GM23338 (cell line): ENCODE data around the gene RPRD1A. TPM values are rescaled to one million over a fixed set of nuclear protein-coding genes. Genes with fewer than 3 reads are reported as not detected.

Source experiments
- ATAC-seq: fragments of 200-7000 bp; cut with Tn5 transposase; 3 replicates; pipeline ENCODE4 v1.9.1; 2020
- DNase-seq: peaks from one replicate; pipeline ENCODE4 v3.0.0-alpha.2; 2015; ENCODE audit warnings: low spot score
- H2AFZ ChIP-seq: fragments of 200-600 bp; sonication (generic); 2 replicates; pipeline ENCODE4 v1.8.0; 2016; ENCODE audit warnings: antibody characterized with exemption, mild to moderate bottlenecking, moderate library complexity
- H3F3A ChIP-seq: fragments of 200-600 bp; sonication (generic); replicated peaks from 2 replicates; pipeline ENCODE4 v1.8.0; 2017; ENCODE audit warnings: antibody characterized with exemption, mixed run types, low read depth
- H3K27ac ChIP-seq: fragments of 200-600 bp; sonication (generic); 2 replicates; pipeline ENCODE4 v1.6.1; 2016; ENCODE audit warnings: low read depth
- H3K27me3 ChIP-seq: fragments of 200-600 bp; sonication (generic); 2 replicates; pipeline ENCODE4 v1.8.0; 2016; ENCODE audit warnings: mild to moderate bottlenecking, mixed run types, moderate library complexity; ENCODE audit not compliant: insufficient read depth
- H3K36me3 ChIP-seq: fragments of 200-600 bp; sonication (generic); 2 replicates; pipeline ENCODE4 v1.8.0; 2016; ENCODE audit warnings: mild to moderate bottlenecking; ENCODE audit not compliant: insufficient read depth
- H3K4me1 ChIP-seq: fragments of 200-600 bp; sonication (generic); 2 replicates; pipeline ENCODE4 v1.8.0; 2016; ENCODE audit warnings: mild to moderate bottlenecking, moderate library complexity; ENCODE audit not compliant: insufficient read depth
- H3K4me2 ChIP-seq: fragments of 200-600 bp; sonication (generic); 2 replicates; pipeline ENCODE4 v1.7.1; 2017; ENCODE audit warnings: mixed run types
- H3K4me3 ChIP-seq: fragments of 200-600 bp; sonication (generic); 2 replicates; pipeline ENCODE4 v1.6.1; 2016; ENCODE audit warnings: mixed run types
- H3K79me2 ChIP-seq: fragments of 200-600 bp; sonication (generic); replicated peaks from 2 replicates; pipeline ENCODE4 v1.8.0; 2017; ENCODE audit warnings: mild to moderate bottlenecking; ENCODE audit not compliant: insufficient read depth
- H3K9me2 ChIP-seq: fragments of 200-600 bp; sonication (generic); 2 replicates; pipeline ENCODE4 v1.8.0; 2017; ENCODE audit not compliant: insufficient read depth
- H4K20me1 ChIP-seq: fragments of 200-600 bp; sonication (generic); replicated peaks from 2 replicates; pipeline ENCODE4 v1.8.0; 2017; ENCODE audit warnings: mild to moderate bottlenecking; ENCODE audit not compliant: insufficient read depth
- H3K27ac Mint-ChIP-seq: 2 replicates; pipeline ENCODE4 v1.8.0; 2020; ENCODE audit warnings: inconsistent platforms, mild to moderate bottlenecking, moderate library complexity, mixed read lengths
- H3K27me3 Mint-ChIP-seq: 3 replicates; pipeline ENCODE4 v1.8.0; 2022; ENCODE audit warnings: low read depth, mild to moderate bottlenecking, moderate library complexity, mixed read lengths, inconsistent platforms; ENCODE audit not compliant: insufficient read depth, poor library complexity
- H3K36me3 Mint-ChIP-seq: 3 replicates; pipeline ENCODE4 v1.8.0; 2021; ENCODE audit warnings: low read depth, mild to moderate bottlenecking, inconsistent platforms, moderate library complexity, mixed read lengths
- H3K4me1 Mint-ChIP-seq: 3 replicates; pipeline ENCODE4 v1.8.0; 2020; ENCODE audit warnings: mild to moderate bottlenecking, inconsistent platforms, mixed read lengths
- H3K4me3 Mint-ChIP-seq: 3 replicates; pipeline ENCODE4 v1.8.0; 2021; ENCODE audit warnings: moderate library complexity, mild to moderate bottlenecking, inconsistent platforms, mixed read lengths
- H3K9me3 Mint-ChIP-seq: 3 replicates; pipeline ENCODE4 v1.8.0; 2020; ENCODE audit warnings: moderate library complexity, mild to moderate bottlenecking, inconsistent platforms, mixed read lengths
- EZH2 ChIP-seq: fragments of 200-600 bp; sonication (generic); IDR thresholded peaks from one replicate; pipeline ENCODE4 v1.8.0; 2017; ENCODE audit warnings: antibody characterized with exemption, mild to moderate bottlenecking, low read depth; ENCODE audit not compliant: unreplicated experiment
- NANOG ChIP-seq: IDR thresholded peaks from 2 replicates; pipeline ENCODE4 v1.6.1; 2016; ENCODE audit warnings: antibody characterized with exemption, borderline replicate concordance
- POLR2AphosphoS5 ChIP-seq: IDR thresholded peaks from 2 replicates; pipeline ENCODE4 v1.6.1; 2016; ENCODE audit warnings: antibody characterized with exemption, low read depth
- ZNF114 ChIP-seq: fragments of 250-450 bp; sonication (Bioruptor Pico); IDR thresholded peaks from 2 replicates; pipeline ENCODE4 v1.5.0; 2020; ENCODE audit warnings: mild to moderate bottlenecking, moderate library complexity
- polyA plus RNA-seq: library from polyadenylated mRNA; unstranded; fragments of >200 nt; fragmentation: Nextera tagmentation; extraction: Ambion mirVana; gene quantifications from 2 replicates; pipeline ENCODE4 v1.2.1, GENCODE V29; 2016
- total RNA-seq: library from RNA; depleted of rRNA; stranded (reverse); fragments of >200 nt; shearing (Covaris generic); gene quantifications from 2 replicates; pipeline ENCODE4 v1.2.3, GENCODE V29; 2014
- TF ChIP-seq, protein P1 (sequence below): fragments of 250-450 bp; sonication (Bioruptor Pico); IDR thresholded peaks from 2 replicates; pipeline ENCODE4 v1.5.0; 2020; ENCODE audit warnings: mild to moderate bottlenecking, moderate library complexity
- TF ChIP-seq, protein P2 (sequence below): IDR thresholded peaks from one replicate; pipeline ENCODE4 v1.6.1; 2018; ENCODE audit warnings: antibody characterized with exemption; ENCODE audit not compliant: unreplicated experiment

RPRD1A gene
- total and polyA plus RNA-seq, 2 experiments from 2014 or later, result 67.9 to 157 TPM

DNA sequence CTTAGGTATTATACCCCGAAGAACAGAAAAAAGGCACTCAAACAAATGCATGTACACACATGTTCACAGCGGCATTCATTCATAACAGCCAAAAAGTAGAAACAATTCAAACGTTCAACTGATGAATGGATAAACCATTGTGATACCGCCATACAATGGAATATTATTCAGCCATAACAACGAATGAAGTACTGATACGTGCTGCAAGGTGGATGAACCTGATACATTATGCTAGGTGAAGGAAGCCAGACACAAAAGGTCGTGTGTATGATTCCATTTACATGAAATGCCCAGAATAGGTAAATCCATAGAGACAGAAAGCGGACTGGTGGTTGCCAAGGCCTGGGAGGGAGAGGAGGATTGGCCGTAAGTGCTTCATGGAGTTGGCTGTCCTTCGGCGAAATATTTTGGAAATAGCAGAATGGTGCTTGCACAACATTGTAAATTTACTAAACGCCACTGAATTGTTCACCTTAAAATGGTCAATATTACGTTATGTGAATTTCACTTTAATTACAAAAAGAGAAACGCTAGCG lies 95.6 kb downstream of the RPRD1A start (continued):
- TF ChIP-seq, protein P1, sequence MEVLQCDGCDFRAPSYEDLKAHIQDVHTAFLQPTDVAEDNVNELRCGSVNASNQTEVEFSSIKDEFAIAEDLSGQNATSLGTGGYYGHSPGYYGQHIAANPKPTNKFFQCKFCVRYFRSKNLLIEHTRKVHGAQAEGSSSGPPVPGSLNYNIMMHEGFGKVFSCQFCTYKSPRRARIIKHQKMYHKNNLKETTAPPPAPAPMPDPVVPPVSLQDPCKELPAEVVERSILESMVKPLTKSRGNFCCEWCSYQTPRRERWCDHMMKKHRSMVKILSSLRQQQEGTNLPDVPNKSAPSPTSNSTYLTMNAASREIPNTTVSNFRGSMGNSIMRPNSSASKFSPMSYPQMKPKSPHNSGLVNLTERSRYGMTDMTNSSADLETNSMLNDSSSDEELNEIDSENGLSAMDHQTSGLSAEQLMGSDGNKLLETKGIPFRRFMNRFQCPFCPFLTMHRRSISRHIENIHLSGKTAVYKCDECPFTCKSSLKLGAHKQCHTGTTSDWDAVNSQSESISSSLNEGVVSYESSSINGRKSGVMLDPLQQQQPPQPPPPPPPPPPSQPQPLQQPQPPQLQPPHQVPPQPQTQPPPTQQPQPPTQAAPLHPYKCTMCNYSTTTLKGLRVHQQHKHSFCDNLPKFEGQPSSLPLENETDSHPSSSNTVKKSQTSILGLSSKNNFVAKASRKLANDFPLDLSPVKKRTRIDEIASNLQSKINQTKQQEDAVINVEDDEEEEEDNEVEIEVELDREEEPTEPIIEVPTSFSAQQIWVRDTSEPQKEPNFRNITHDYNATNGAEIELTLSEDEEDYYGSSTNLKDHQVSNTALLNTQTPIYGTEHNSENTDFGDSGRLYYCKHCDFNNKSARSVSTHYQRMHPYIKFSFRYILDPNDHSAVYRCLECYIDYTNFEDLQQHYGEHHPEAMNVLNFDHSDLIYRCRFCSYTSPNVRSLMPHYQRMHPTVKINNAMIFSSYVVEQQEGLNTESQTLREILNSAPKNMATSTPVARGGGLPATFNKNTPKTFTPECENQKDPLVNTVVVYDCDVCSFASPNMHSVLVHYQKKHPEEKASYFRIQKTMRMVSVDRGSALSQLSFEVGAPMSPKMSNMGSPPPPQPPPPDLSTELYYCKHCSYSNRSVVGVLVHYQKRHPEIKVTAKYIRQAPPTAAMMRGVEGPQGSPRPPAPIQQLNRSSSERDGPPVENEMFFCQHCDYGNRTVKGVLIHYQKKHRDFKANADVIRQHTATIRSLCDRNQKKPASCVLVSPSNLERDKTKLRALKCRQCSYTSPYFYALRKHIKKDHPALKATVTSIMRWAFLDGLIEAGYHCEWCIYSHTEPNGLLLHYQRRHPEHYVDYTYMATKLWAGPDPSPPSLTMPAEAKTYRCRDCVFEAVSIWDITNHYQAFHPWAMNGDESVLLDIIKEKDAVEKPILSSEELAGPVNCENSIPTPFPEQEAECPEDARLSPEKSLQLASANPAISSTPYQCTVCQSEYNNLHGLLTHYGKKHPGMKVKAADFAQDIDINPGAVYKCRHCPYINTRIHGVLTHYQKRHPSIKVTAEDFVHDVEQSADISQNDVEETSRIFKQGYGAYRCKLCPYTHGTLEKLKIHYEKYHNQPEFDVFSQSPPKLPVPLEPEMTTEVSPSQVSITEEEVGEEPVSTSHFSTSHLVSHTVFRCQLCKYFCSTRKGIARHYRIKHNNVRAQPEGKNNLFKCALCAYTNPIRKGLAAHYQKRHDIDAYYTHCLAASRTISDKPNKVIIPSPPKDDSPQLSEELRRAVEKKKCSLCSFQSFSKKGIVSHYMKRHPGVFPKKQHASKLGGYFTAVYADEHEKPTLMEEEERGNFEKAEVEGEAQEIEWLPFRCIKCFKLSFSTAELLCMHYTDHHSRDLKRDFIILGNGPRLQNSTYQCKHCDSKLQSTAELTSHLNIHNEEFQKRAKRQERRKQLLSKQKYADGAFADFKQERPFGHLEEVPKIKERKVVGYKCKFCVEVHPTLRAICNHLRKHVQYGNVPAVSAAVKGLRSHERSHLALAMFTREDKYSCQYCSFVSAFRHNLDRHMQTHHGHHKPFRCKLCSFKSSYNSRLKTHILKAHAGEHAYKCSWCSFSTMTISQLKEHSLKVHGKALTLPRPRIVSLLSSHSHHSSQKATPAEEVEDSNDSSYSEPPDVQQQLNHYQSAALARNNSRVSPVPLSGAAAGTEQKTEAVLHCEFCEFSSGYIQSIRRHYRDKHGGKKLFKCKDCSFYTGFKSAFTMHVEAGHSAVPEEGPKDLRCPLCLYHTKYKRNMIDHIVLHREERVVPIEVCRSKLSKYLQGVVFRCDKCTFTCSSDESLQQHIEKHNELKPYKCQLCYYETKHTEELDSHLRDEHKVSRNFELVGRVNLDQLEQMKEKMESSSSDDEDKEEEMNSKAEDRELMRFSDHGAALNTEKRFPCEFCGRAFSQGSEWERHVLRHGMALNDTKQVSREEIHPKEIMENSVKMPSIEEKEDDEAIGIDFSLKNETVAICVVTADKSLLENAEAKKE (CRISPR knock-in tag), result no peak
- TF ChIP-seq POLR2AphosphoS5 (no peak), NANOG (no peak)
- TF ChIP-seq, protein P2, sequence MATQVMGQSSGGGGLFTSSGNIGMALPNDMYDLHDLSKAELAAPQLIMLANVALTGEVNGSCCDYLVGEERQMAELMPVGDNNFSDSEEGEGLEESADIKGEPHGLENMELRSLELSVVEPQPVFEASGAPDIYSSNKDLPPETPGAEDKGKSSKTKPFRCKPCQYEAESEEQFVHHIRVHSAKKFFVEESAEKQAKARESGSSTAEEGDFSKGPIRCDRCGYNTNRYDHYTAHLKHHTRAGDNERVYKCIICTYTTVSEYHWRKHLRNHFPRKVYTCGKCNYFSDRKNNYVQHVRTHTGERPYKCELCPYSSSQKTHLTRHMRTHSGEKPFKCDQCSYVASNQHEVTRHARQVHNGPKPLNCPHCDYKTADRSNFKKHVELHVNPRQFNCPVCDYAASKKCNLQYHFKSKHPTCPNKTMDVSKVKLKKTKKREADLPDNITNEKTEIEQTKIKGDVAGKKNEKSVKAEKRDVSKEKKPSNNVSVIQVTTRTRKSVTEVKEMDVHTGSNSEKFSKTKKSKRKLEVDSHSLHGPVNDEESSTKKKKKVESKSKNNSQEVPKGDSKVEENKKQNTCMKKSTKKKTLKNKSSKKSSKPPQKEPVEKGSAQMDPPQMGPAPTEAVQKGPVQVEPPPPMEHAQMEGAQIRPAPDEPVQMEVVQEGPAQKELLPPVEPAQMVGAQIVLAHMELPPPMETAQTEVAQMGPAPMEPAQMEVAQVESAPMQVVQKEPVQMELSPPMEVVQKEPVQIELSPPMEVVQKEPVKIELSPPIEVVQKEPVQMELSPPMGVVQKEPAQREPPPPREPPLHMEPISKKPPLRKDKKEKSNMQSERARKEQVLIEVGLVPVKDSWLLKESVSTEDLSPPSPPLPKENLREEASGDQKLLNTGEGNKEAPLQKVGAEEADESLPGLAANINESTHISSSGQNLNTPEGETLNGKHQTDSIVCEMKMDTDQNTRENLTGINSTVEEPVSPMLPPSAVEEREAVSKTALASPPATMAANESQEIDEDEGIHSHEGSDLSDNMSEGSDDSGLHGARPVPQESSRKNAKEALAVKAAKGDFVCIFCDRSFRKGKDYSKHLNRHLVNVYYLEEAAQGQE, result no peak

DNA sequence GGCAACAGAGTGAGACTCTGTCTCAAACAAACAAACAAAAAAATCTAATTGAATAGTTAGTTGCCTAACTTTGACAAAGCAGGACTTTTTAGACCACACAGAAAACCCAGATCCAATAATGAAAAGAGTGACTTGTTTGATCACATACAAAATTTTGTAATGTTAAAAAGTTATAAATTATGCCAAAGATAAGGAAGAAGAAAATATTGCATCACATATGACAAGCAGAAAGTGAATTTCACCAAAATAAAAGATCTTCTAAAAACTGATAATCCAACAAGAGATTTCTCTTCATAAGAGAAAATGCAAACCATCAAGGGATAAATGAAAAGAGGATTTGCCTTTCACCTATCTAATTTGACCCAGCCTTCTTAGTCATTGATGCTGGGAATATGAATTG lies 97.7 kb downstream of the RPRD1A start:
- Histone ChIP-seq H3K4me2 (no peak overlapping the region), H3K4me3 (no peak overlapping the region), H2AFZ (no peak overlapping the region), H3K9me2 (no peaks in the 10 kb centered on the region), H3F3A (peaks cover 9% of the 10 kb centered on the region; the same call in 1 of the 2 replicates), H3K4me1 (peaks cover 14% of the 10 kb centered on the region), H3K36me3 (peaks cover 5% of the 10 kb centered on the region; the same call in 1 of the 2 replicates), H3K27me3 (no peaks in the 10 kb centered on the region), H3K79me2 (peaks cover 18% of the 10 kb centered on the region), H4K20me1 (peaks cover 5% of the 10 kb centered on the region; the same call in 1 of the 2 replicates), H3K27ac (no peak overlapping the region)
- ATAC-seq (no peak), DNase-seq (no peak)
- Mint-ChIP-seq H3K4me1 (peaks cover 18% of the 10 kb centered on the region), H3K27ac (no peak overlapping the region), H3K9me3 (peaks cover 9% of the 10 kb centered on the region; the same call in 1 of the 3 replicates), H3K36me3 (peaks cover 22% of the 10 kb centered on the region), H3K4me3 (no peak overlapping the region), H3K27me3 (peaks cover 7% of the 10 kb centered on the region)
- TF ChIP-seq EZH2, result no peak
- no peak for TF ChIP-seq ZNF114
